GM18526 (cell line): ENCODE data around the gene LPIN2.

Source experiments
- POLR2A ChIP-seq: IDR thresholded peaks from 3 replicates; pipeline ENCODE4 v1.6.1; 2011; ENCODE audit not compliant: insufficient read length; ENCODE audit errors: extremely low read depth

The LPIN2 gene

DNA sequence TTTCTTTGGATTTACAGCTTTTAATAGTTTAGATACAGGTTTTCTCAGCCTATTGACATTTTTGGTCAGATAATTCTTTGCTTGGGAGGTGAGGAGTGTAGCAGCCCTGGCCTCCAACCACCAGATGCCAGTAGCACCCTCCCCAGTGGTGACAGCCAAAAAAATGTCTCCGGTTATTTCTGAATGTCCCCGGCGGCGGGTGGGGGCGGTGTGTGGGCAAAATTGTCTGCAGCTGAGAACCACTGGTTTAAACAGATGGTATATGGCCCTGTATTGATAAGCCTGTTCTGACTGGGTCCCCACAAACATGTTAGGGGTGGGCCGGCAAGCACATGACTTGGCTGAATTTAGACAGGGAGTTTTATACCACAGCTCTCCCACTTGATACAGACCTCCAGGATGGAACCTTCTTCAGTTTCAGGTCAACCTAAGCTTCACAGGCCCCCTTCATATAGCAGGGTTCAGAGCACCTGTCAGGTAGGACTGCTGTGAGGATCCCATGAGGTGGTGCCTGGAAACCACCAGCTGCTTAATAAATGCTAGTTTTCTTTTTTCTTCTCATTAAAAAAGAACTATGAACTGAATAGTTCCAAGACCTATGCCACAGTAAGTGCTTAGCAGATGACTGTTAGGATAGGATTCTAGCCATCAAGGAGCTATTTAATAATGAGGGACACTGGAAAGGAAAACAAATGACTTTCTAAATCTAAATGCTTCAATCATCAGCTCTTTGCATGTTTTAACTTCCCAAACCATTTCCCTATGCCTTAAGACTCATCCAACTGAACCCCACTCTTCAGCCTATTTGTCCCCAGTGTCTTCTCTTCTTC is 18.1 kb downstream of the LPIN2 start:
- TF ChIP-seq POLR2A: no peak

GRCh38 chr18:2994020-2994589 is 18.8 kb downstream of the LPIN2 start:
- TF ChIP-seq POLR2A: no peak

DNA sequence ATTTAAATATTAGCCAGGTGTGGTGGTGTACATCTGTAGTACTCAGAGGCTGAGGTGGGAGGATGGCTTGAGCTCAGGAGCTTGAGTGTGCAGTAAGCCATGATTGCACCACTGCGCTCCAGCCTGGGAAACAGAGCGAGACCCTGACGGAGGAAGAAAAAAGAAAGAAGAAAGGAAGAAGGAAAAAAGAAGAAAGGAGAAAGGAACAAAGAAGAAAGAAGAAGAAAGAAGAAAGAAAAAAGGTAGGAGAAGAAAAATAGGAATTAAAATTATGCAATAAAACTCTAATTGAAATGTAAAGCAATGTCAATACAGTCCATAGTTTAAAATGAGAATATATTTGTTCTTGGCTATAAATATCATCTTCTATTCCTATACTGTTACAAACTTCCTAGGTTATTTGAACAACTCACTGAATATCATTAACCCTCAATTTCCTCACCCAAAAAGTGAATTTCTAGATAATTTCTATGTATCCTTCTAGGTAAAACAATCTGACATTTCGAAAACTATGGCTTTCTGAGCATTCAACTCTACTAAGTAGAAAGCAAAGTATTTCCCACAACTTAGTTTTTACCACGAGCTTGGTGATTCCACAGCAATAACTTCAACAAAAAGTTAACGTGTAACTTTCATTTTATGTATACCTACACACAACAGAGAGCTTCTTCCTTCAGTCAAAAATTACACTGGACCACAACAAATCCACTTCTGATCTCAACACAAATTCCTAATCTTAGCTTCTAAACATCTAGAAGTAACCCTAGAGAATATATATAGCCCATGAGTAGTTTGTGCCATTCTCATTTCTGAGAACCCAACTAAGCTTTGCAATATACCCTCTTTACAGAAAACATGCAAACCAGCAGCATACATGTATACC is 19.7 kb downstream of the LPIN2 start:
- no peak for TF ChIP-seq POLR2A

GRCh38 chr18:2990956-2991640 is 21.8 kb downstream of the LPIN2 start:
- TF ChIP-seq POLR2A: no peak

GRCh38 chr18:2987876-2988790 is 24.8 kb downstream of the LPIN2 start:
- TF ChIP-seq POLR2A: no peak

GRCh38 chr18:2986150-2986865 is 26.6 kb downstream of the LPIN2 start:
- no peak for TF ChIP-seq POLR2A

GRCh38 chr18:2985628-2986027 is 27.3 kb downstream of the LPIN2 start:
- TF ChIP-seq POLR2A: no peak

- no peak for TF ChIP-seq POLR2A
Measured at GRCh38 chr18:2984703-2985261, 28.2 kb downstream of the LPIN2 start.

DNA sequence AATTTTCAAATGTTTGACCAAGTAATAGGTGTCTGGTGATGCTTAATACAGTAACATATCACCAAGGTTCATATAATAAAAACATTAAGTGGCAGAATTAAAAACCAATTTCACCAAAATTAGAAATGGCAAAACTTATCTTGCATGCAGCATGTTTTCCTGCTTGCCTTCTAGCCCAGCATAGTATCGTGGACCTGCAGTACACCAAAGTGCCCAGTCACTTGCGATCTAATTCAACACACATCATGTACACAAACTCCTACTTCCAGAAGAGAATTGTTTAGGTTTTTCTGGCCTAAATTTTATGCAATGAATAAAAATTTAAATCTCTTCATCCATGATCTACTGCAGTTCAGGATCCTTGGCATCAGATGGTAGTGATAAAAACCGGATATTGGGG is 28.9 kb downstream of the LPIN2 start:
- no peak for TF ChIP-seq POLR2A

GRCh38 chr18:2983296-2983695 is 29.6 kb downstream of the LPIN2 start:
- TF ChIP-seq POLR2A: no peak

DNA sequence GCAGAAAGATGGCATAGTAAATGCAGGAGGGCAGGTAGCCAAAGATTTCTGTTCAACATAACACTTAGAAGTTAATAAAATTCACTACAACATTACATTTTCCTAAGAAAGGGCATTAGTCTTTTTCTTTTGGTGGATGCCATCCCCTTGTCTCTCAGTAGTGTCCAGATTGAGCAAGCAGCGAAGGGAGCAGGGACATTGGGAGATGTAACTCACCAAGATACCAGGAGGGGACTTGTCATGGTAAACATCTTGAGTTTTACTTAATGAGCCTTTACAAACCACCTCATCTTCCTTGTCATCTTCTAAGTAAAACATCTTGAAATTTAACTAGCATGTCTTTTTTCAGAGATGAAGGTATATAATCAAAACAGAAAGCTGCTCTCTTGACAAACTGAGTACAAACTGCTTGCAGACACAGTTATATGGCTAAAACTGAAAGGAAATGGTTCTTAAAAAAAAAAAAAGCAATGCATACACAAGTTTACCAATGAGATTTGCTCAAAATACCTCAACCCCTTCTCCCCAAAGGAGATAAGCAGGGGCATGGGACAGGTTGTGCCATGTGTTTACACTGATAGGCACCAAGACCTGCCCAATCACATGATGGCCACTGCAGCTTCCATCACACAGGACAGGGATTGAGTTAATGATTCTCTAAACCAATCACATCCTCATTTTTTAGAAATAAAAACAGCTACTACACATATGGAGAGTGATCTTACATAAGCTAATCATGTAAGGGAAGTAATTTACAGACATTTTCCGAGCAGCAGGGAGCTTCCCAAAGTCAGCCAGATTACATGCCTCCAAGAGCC is 30.3 kb downstream of the LPIN2 start:
- no peak for TF ChIP-seq POLR2A

- no peak for TF ChIP-seq POLR2A
Measured at GRCh38 chr18:2982022-2982421, 30.9 kb downstream of the LPIN2 start.
